Pancreas (tissue), 10 donors: ENCODE results near the gene MORC3. TPM values are rescaled to one million over a fixed set of nuclear protein-coding genes. Genes with fewer than 3 reads are reported as not detected.
"Not testable (repeated sequence)": the region's sequence is repeated elsewhere in the genome, so short reads cannot be mapped to it uniquely, and the experiment has no call there.

Experiments
- ATAC-seq, 4 donors: fragments of 200-7000 bp; cut with Tn5 transposase; one replicate each; pipeline versions ENCODE4 v1.8.0 to v1.9.1; 2020; ENCODE audit warnings: mild to moderate bottlenecking in 4 of 4, moderate library complexity in 4 of 4
- DNase-seq, 6 donors: peaks; one replicate each; pipeline ENCODE4 v3.0.0-alpha.2; 2020
- FAIRE-seq: peaks from 2 replicates; lab custom pipeline; 2012; peaks lifted over from hg19 to GRCh38; lab: Jason Lieb, UNC
- H3K27ac ChIP-seq, 4 donors: fragments of 200-600 bp; sonication (generic); 1 replicate in 3 of 4; 2 replicates in 1 of 4; pipeline versions ENCODE4 v1.5.0 to v1.8.0; 2020
- H3K27me3 ChIP-seq, 4 donors: fragments of 200-600 bp; one replicate each; pipeline ENCODE4 v1.8.0; 2021
- H3K36me3 ChIP-seq, 3 donors: fragments of 200-600 bp; sonication (generic) in 1 of 3; one replicate each; pipeline versions ENCODE4 v1.5.0 to v1.8.0; 2020 to 2021
- H3K4me1 ChIP-seq, 3 donors: fragments of 200-600 bp; one replicate each; pipeline ENCODE4 v1.8.0; 2021
- H3K4me3 ChIP-seq, 4 donors: fragments of 200-600 bp; sonication (generic) in 2 of 4; one replicate each; pipeline versions ENCODE4 v1.5.0 to v1.8.0; 2020 to 2021
- H3K9me3 ChIP-seq, 4 donors: fragments of 200-600 bp; one replicate each; pipeline ENCODE4 v1.8.0; 2021
- CTCF ChIP-seq, 4 donors: fragments of 200-600 bp; sonication (generic) in 3 of 4; IDR thresholded peaks; one replicate each; pipeline versions ENCODE4 v1.5.0 to v1.8.0; 2021; ENCODE audit warnings: antibody characterized with exemption in 4 of 4
- WGBS, 2 donors: extraction: QIAGEN DNeasy Blood & Tissue Kit; methylation state at CpG; one replicate each; pipeline ENCODE4 v1.1.7; 2013; 5-methylcytosine and 5-hydroxymethylcytosine counted together
- intact Hi-C, 3 donors: fragments of 100-400 bp; cut with DNase I; formaldehyde crosslinking; loops; one replicate each; pipeline versions ENCODE4 v1.11.1 to v1.14.2; 2022
- polyA plus RNA-seq, 2 donors: library from polyadenylated mRNA; stranded (reverse); fragments of 200-250 nt; gene quantifications; one replicate each; pipeline ENCODE4 v1.2.3, GENCODE V29; 2013
- total RNA-seq, 6 donors: library from RNA; stranded (reverse); fragmentation: NEBNext Ultra II Directional in 4 of 6; extraction: Animal tissue kit (Norgen Biotek cat#: 25700) in 4 of 6; gene quantifications; one replicate each; pipeline versions ENCODE4 v1.2.1 to v1.2.4, GENCODE V29; 2021 to 2023
- donor health status: healthy with polysubstance abuse.
- donor health status: DM: no; HTN: no; CAD: no; lungs with moderate emphysema.
- donor health status: DM: no; HTN: no; CAD: no.
- donor health status: control.
- donor health status: control.
- donor health status: Bipolar disorder and iron deficiency.
- donor health status: DM: yes; HTN: yes; CAD: no.
- donor health status: DM: no; HTN: no; CAD: no.
- donor health status: DM: no; HTN: no; CAD: no.
- donor health status: DM: yes; HTN: yes; CAD: no.

MORC3 gene
- total and polyA plus RNA-seq, 8 donors, result 8.1 to 19.8 (median 10.3) TPM

GRCh38 chr21:36395353-36396111 lies 75.5 kb downstream of the MORC3 start:
- no peak for ATAC-seq
- no peak for FAIRE-seq
- Histone ChIP-seq H3K4me1 (no peaks in the 10 kb centered on the region), H3K36me3 (no peaks in the 10 kb centered on the region), H3K4me3 (no peak overlapping the region), H3K27ac (no peak overlapping the region), H3K9me3 (no peaks in the 10 kb centered on the region), H3K27me3 (no peaks in the 10 kb centered on the region)
- intact Hi-C loops, result no loop called here
- no peak for DNase-seq
- TF ChIP-seq CTCF (IDR thresholded peaks at IDR 0.05), result no peak
- WGBS, 2 donors, result 92 to 93% methylated on average over 6 of the region's 6 CpGs

GRCh38 chr21:36396325-36396724 lies 76.3 kb downstream of the MORC3 start:
- FAIRE-seq (no peak), ATAC-seq (no peak), DNase-seq (no peak)
- Histone ChIP-seq H3K36me3 (no peaks in the 10 kb centered on the region), H3K27ac (no peak overlapping the region), H3K27me3 (no peaks in the 10 kb centered on the region), H3K4me1 (no peaks in the 10 kb centered on the region), H3K9me3 (no peaks in the 10 kb centered on the region), H3K4me3 (no peak overlapping the region)
- intact Hi-C loops, result no loop called here
- WGBS, 2 donors, result 96 to 98% methylated on average over 3 of the region's 3 CpGs
- no peak for TF ChIP-seq CTCF (IDR thresholded peaks at IDR 0.05)

- TF ChIP-seq CTCF (IDR thresholded peaks at IDR 0.05), result no peak
- ATAC-seq (no peak), DNase-seq (no peak), FAIRE-seq (no peak)
- WGBS, 2 donors, result 96% methylated on average over 4 of the region's 4 CpGs
- Histone ChIP-seq H3K27me3 (no peaks in the 10 kb centered on the region), H3K4me1 (no peaks in the 10 kb centered on the region), H3K27ac (no peak overlapping the region), H3K9me3 (no peaks in the 10 kb centered on the region), H3K36me3 (no peaks in the 10 kb centered on the region), H3K4me3 (no peak overlapping the region)
- intact Hi-C loops, result no loop called here
These were observed 77.0 kb downstream of the MORC3 start for GRCh38 chr21:36396971-36397370.

- DNase-seq (no peak), FAIRE-seq (no peak), ATAC-seq (no peak)
- H3K27ac ChIP-seq, result no peak overlapping the region
- H3K4me1 ChIP-seq, result no peaks in the 10 kb centered on the region
- no peak overlapping the region for H3K4me3 ChIP-seq
- no peak for TF ChIP-seq CTCF (IDR thresholded peaks at IDR 0.05)
- H3K27me3 ChIP-seq, result no peaks in the 10 kb centered on the region
- no peaks in the 10 kb centered on the region for H3K36me3 ChIP-seq
- no peaks in the 10 kb centered on the region for H3K9me3 ChIP-seq
- intact Hi-C loops, result no loop called here
- 78 to 88% methylated on average over 5 of the region's 5 CpGs for WGBS, 2 donors
These were observed 77.6 kb downstream of the MORC3 start for GRCh38 chr21:36397606-36398005.

- H3K4me1 ChIP-seq, H3K36me3 ChIP-seq, H3K27ac ChIP-seq, DNase-seq, H3K27me3 ChIP-seq, H3K9me3 ChIP-seq, ATAC-seq, FAIRE-seq, H3K4me3 ChIP-seq, intact Hi-C loops: not testable (repeated sequence)
- WGBS, 2 donors, result 95 to 98% methylated on average over 9 of the region's 9 CpGs
These were observed 79.7 kb downstream of the MORC3 start for GRCh38 chr21:36399736-36400135.
